D341Med (cell line): ENCODE results near the gene PLCH1.
"Not testable (repeated sequence)": the region's sequence is repeated elsewhere in the genome, so short reads cannot be mapped to it uniquely, and the experiment has no call there.

ENCODE experiments used
- DNase-seq: peaks from one replicate; pipeline ENCODE4 v3.0.0; 2012; ENCODE audit warnings: low spot score

Gene PLCH1

GRCh38 chr3:155416500-155417118, 328.3 kb downstream of the PLCH1 start:
- DNase-seq, result no peak

GRCh38 chr3:155412904-155413303, 332.0 kb downstream of the PLCH1 start:
- no peak for DNase-seq

GRCh38 chr3:155411500-155412223, 333.2 kb downstream of the PLCH1 start:
- DNase-seq, result no peak

GRCh38 chr3:155409336-155409735, 335.5 kb downstream of the PLCH1 start:
- DNase-seq, result no peak

- no peak for DNase-seq
These were observed 336.9 kb downstream of the PLCH1 start for GRCh38 chr3:155407971-155408370.

- no peak for DNase-seq
These were observed 337.5 kb downstream of the PLCH1 start for GRCh38 chr3:155407331-155407730.

GRCh38 chr3:155404486-155404885, 340.4 kb downstream of the PLCH1 start:
- no peak for DNase-seq

- DNase-seq, result no peak
These were observed 342.2 kb downstream of the PLCH1 start for GRCh38 chr3:155402656-155403055.

GRCh38 chr3:155398046-155398445, 346.8 kb downstream of the PLCH1 start:
- no peak for DNase-seq

GRCh38 chr3:155394896-155395295, 350.0 kb downstream of the PLCH1 start:
- not testable (repeated sequence) for DNase-seq

GRCh38 chr3:155394240-155394639, 350.6 kb downstream of the PLCH1 start:
- DNase-seq, result no peak

- no peak for DNase-seq
These were observed 351.6 kb downstream of the PLCH1 start for GRCh38 chr3:155393316-155393715.

GRCh38 chr3:155392138-155392537, 352.7 kb downstream of the PLCH1 start:
- DNase-seq, result no peak

- no peak for DNase-seq
These were observed 353.3 kb downstream of the PLCH1 start for GRCh38 chr3:155391551-155391958.

GRCh38 chr3:155391104-155391503, 353.8 kb downstream of the PLCH1 start:
- DNase-seq, result no peak

- no peak for DNase-seq
These were observed 354.5 kb downstream of the PLCH1 start for GRCh38 chr3:155390351-155390750.

- no peak for DNase-seq
These were observed 356.5 kb downstream of the PLCH1 start for GRCh38 chr3:155388417-155388816.

GRCh38 chr3:155387571-155387970, 357.3 kb downstream of the PLCH1 start:
- DNase-seq, result no peak

GRCh38 chr3:155386919-155387318, 358.0 kb downstream of the PLCH1 start:
- DNase-seq, result no peak

- no peak for DNase-seq
These were observed 358.8 kb downstream of the PLCH1 start for GRCh38 chr3:155385896-155386625.

- DNase-seq, result peak; percentile 86
These were observed 362.4 kb downstream of the PLCH1 start for GRCh38 chr3:155382396-155383042.

GRCh38 chr3:155377847-155378246, 367.0 kb downstream of the PLCH1 start:
- no peak for DNase-seq

- DNase-seq, result no peak
These were observed 367.8 kb downstream of the PLCH1 start for GRCh38 chr3:155377071-155377470.
